Measurements from ENCODE around the gene FOLR1.
"Not testable (repeated sequence)": the region's sequence is repeated elsewhere in the genome, so short reads cannot be mapped to it uniquely, and the experiment has no call there.

Gene FOLR1

DNA sequence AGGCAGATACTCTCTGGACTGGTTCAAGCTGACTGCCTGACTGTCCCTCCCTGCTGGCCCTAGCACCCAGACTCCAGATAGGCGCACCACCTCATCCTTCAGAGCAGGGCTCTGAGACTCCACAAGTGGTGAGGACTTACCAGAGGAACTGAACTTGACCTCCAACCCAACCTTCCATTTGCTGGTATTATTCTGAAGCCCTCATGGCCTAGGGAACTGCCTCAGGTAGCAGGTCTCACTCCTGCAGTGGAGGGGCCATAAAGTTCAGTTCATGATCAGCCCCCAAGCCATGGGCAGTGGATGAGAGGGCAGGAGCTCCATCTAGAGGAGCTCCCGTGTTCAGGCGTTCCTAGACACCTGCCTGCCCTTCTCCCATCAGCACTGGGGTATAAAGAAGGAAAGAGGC is 10.4 kb upstream of the FOLR1 start:
- not testable (repeated sequence) for DNase-seq, ATAC-seq

DNA sequence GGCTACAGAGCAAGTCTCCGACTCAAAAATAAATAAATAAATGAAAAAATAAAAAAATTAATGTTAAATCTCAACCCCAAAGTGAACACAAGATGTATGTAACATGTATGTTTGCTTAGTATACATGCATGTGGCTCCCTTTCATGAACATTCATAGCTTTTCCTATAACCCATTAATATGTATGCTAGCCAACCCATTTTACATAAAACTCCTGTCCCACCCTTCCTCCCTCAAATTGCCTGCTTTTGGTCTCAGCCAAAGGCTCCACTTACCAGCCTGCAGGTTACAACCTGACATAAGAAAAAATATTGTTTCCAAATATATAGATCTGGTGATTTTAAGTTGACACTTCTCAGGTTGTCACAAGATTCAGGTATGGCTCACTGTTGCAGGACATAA is 3.7 kb upstream of the FOLR1 start:
- DNase-seq (no peak), ATAC-seq (no peak)

DNA sequence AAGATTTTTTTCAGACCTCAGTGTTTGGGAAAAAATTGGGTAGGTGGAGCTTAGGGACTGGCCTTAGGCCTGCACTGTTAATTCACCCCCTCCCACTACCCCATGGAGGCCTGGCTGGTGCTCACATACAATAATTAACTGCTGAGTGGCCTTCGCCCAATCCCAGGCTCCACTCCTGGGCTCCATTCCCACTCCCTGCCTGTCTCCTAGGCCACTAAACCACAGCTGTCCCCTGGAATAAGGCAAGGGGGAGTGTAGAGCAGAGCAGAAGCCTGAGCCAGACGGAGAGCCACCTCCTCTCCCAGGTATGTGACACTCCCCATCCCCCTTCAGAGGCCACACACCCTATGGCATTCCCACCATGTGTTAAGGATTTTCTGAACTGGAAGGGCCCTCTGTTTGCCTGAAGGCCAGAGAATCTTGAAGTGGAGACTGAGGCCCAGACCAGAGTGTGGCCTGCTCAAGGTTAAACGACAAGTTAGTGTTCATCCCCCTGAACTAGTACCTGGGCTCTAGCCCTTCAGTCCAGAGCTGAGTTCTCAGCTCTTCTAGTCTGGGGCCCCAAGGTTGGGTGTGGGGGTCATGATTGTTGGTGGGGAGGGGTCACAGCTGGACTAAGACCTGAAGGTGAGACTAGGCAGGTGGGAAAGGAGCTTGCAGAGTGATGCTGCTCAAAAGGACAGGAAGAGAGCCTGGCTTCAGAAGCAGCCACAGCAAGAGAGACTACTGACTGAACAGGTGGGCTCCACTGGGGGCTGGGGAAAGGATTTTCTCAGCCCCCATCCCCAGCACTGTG is 2.3 kb upstream of the FOLR1 start:
- ATAC-seq = no peak
- DNase-seq = no peak

DNA sequence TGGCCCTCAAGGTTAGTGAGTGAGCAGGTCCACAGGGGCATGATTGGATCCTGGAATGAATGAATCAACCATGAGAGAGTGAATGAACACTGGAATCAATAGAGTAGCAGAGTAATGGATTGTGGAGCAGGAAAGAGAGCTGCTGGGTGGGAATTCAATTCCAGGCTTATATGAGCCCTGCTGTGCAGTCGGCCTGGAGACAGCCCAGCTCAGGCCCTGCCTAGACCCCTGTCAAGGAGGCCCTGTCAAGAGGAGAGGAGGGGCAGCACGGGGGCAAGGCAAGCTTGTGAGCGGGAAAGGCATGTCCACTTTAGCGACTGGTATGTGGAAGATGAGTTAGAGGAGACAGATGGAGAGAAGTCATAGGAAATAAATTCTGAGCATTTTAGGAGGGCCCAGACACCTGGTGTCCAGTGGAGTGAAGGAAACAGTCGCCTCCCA is 1.3 kb upstream of the FOLR1 start:
- ATAC-seq = no peak
- DNase-seq = no peak

DNA sequence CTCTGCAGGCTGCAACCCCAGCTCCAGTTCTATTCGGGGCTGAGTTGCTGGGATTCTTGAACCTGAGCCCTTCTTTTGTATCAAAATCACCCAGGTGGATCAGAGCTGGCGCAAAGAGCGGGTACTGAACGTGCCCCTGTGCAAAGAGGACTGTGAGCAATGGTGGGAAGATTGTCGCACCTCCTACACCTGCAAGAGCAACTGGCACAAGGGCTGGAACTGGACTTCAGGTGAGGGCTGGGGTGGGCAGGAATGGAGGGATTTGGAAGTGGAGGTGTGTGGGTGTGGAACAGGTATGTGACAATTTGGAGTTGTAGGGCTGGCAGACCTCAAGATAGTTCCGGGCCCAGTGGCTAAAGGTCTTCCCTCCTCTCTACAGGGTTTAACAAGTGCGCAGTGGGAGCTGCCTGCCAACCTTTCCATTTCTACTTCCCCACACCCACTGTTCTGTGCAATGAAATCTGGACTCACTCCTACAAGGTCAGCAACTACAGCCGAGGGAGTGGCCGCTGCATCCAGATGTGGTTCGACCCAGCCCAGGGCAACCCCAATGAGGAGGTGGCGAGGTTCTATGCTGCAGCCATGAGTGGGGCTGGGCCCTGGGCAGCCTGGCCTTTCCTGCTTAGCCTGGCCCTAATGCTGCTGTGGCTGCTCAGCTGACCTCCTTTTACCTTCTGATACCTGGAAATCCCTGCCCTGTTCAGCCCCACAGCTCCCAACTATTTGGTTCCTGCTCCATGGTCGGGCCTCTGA is 3.8 kb downstream of the FOLR1 start:
- no peak for ATAC-seq
- DNase-seq = no peak

DNA sequence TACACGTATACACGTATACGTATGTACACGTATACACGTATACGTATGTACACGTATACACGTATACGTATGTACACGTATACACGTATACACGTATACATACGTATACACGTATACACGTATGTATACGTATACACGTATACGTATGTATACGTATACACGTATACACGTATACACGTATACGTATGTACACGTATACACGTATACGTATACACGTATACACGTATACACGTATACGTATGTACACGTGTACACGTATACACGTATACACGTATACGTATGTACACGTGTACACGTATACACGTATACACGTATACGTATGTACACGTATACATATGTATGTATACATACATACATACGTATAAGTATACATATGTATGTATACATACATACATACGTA is 9.5 kb downstream of the FOLR1 start:
- not testable (repeated sequence) for ATAC-seq, DNase-seq

DNA sequence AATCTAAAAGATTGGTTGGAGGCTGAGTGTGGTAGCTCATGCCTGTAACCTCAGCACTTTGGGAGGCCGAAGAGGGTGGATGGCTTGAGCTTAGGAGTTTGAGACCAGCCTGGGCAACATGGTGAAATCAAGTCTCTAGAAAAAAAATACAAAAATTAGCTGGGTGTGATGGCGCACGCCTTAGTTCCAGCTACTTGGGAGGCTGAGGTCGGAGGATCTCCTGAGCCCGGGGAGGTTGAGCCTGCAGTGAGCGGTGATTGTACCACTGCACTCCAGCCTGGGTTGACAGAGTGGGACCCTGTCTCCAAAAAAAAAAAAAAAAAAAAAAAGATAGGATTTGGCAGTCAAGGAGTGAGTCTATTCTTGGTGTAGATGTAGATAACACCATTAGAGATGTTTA is 10.6 kb downstream of the FOLR1 start:
- no peak for ATAC-seq
- DNase-seq = no peak

DNA sequence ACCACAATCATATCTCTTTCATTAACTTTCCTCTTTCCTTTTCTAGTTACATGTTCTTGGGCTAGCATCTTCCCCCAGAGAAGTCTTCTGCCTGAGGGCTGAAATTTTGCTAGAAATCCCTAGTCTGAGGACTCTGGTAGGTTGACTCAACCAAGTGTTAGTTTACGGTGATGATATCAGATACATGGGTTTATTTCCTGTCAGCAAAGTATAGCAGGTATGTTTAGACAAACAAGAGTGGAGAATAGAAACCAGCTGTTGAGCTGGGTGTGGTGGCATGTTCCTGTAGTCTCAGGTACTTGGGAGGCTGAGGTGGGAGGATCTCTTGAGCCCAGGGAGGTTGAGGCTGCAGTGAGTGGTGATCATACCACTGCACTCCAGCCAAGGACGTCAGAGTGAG is 11.2 kb downstream of the FOLR1 start:
- no peak for ATAC-seq

DNA sequence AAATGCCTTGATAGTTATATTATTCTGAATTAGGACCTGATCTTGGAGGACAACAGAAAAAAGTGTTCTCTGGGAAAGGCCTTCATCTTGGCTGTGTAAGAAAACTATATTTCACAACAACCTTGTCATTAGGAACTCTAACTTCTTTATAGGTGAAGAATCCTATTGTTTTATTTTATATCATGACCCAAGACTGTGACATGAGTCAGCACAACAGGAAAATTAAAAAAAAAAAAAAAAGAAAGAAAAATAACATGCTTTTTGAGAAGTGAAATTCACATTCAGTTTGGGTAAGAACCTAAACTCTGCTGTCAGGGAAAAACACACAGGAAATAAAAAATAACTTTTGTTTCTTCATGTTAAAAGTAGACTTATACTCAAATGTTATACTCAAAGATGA is 12.9 kb downstream of the FOLR1 start:
- ATAC-seq (no peak), DNase-seq (no peak)

More for the DNA sequence above, 11.2 kb downstream of the FOLR1 start:
- DNase-seq = no peak

DNA sequence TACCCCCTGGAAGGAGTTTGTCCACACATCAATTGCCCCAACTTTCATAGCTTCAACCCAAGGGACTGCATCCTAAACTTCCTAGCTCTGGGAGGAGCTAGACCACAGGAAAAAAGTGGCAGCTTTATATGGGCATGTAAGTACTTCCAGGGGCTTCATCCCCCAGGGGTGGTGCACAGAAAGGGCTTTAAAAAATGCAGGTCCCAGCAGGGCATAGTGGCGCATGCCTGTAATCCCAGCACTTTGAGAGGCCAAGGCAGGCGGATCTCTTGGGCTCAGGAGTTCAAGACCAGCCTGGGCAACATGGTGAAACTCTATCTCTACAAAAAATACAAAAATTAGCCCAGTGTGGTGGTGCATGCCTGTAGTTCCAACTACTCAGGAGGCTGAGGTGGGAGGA is 14.9 kb downstream of the FOLR1 start:
- DNase-seq, ATAC-seq: not testable (repeated sequence)

DNA sequence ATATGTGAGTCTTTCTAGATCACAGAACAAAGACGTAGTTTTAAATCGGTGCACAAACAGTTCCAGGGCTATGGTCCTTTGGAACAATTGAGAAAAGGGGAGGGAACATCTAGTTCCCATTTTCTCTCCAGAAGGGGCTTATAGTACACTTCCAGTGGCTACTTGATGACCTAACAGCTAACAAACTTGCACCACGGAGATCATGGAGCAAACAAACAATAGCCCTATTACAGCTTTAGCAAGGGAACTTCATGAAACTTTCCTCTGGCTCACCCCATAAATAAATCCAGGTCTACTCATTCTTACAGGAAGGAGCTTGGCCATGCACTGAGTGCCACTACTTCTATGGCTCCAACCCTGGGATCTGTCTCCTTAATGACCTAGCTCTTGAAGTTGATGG is 16.3 kb downstream of the FOLR1 start:
- no peak for ATAC-seq
- no peak for DNase-seq

DNA sequence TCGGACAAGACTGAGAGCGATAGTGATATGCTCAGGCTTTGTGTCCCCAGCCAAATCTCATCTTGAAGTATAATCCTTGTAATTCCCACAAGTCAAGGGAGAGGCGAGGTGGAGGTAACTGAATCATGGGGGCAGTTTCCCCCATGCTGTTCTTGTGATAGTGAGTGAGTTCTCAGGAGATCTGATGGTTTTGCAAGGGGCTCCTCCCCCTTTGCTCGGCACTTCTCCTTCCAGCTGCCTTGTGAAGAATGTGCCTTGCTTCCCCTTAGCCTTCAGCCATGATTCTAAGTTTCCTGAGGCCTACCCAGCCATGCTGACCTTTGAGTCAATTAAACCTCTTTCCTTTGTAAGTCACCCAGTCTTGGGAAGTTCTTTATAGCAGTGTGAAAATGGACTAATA is 17.2 kb downstream of the FOLR1 start:
- ATAC-seq (no peak), DNase-seq (no peak)

DNA sequence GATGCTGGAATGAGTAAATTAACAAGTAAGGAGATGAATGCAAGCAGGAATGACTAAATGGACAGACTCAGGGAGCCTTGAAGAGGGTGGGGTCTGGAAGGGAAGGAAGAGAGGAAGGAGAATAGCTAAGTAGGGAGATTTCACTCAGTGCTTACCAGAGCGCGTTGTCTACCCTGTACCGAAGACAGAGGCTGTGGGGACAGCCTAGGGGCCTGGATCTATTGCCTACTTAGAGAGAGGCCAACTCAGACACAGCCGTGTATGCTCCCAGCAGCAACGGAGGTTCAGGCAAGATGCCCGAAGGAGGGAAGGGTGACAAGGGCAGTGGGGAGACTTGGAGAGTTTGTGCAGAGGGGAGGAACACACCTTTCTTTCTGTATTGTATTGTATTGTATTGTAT is 24.7 kb downstream of the FOLR1 start, which contains the start of gene FOLR2:
Gene FOLR2, plus strand, starts transcription at position 157 of the 400 bp plus-strand sequence. CDS start 1,791 bp downstream, outside the sequence.
- DNase-seq (no peak), ATAC-seq (no peak)

DNA sequence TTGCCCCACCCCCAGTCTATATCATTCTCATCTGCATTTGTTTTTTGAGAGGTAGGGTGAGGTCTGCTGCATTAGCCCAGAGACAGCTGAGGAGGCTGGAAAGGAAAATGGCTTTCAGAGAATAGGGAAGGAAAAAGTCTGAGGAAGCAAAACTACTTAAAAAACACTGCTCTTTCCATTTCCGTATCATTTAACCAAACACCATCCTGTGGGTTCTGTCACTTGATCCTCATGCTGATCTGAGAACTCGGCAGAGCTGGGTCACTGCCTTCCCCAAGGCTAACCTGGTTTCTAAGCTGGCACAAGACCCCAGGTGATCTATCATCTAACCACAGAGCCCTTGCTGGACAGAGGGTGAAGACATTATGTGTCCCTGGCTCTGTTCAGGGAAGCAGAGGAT is 25.9 kb downstream of the FOLR1 start:
- DNase-seq (no peak), ATAC-seq (no peak)

DNA sequence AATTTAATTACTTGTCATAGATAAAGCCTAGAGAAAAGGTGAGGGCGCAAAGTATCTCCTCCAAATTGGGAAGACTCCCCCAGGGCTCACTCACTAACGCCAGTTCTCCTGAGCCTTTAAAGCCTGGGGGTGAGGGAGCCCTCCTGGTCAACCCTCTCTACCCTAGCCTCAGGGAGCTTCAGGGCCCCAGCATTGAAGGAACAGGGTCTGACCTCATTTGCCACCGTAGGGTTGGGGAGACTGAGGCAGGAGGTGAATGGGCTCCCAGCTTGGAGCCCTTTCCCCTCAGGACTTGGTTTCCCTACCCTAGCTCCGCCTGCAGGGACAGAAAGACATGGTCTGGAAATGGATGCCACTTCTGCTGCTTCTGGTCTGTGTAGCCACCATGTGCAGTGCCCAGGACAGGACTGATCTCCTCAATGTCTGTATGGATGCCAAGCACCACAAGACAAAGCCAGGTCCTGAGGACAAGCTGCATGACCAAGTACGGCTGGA is 26.4 kb downstream of the FOLR1 start:
- ATAC-seq (no peak), DNase-seq (no peak)

DNA sequence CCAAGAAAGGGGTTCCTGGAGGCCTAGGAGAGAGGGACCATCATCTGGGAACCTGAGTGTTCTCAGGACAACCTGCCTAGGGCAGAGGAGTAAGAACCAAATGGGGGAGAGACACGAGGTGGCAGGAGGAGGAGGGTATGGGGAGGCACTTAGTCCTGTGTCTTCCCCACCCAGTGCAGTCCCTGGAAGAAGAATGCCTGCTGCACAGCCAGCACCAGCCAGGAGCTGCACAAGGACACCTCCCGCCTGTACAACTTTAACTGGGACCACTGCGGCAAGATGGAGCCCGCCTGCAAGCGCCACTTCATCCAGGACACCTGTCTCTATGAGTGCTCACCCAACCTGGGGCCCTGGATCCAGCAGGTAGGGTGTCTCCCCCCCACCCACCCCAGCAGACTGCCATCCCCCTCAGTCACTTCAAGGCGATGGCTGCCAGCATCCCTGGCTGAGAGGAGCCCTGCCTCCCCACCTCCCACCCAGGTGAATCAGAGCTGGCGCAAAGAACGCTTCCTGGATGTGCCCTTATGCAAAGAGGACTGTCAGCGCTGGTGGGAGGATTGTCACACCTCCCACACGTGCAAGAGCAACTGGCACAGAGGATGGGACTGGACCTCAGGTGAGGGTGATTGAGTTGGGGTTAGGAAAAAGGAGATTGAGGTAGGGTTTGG is 28.9 kb downstream of the FOLR1 start:
- DNase-seq (no peak), ATAC-seq (no peak)

DNA sequence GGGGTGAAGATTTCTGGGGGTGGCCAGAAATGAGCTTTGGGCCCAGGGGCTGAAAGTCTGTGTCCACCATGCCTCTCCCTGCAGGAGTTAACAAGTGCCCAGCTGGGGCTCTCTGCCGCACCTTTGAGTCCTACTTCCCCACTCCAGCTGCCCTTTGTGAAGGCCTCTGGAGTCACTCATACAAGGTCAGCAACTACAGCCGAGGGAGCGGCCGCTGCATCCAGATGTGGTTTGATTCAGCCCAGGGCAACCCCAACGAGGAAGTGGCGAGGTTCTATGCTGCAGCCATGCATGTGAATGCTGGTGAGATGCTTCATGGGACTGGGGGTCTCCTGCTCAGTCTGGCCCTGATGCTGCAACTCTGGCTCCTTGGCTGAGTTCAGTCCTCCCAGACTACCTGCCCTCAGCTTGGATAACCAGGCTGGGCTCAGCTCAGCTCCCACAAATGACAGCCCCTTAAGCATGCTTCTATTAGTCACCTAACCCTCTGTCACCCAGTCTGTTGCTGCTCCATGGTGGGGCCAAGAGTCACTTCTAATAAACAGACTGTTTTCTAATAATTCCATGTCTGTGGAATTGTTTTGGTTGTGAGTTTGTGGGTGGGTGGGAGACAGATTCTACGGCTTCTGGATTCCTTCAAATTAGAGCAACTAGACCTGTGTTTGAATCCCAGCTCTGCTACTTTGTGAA is 29.6 kb downstream of the FOLR1 start:
- DNase-seq = no peak
- no peak for ATAC-seq

DNA sequence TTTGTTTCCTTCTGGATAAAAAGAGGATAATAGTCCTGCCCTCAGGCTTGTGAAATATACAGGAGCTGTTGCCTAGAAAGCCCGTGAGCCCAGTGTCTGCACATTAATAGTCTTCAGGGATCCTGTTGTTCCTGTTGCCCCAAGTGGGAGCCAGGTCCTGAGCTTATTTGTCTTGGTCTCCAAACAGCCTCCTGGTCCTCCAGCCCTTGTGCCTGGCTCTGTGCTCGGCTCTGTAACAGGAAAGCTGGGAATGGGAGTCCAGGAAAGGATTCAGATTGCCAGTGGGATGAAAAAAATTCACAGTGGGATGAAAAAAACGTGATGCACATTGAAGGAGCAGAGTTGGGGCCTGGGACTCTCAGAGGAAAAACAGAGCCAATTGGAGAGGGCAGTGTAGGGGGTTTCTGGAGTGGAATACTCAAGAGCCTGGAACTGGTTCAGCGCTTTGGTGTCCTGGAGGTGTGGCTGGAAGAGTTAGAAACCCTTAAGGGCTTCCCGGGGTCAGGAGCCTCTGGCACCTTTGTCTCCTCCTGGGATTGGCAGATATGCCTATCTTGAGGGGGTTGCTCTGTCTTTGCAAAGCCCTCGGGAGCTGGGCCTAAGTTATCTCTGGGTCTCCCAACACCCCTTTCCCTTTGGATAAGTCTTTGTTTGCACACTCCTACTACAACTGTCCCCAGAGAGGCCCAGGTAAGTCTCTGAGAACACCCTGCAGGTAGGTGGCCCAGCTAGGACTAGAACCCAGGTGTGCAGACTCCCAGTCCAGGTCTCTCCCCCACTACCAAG is 30.4 kb downstream of the FOLR1 start:
- DNase-seq (no peak), ATAC-seq (no peak)

DNA sequence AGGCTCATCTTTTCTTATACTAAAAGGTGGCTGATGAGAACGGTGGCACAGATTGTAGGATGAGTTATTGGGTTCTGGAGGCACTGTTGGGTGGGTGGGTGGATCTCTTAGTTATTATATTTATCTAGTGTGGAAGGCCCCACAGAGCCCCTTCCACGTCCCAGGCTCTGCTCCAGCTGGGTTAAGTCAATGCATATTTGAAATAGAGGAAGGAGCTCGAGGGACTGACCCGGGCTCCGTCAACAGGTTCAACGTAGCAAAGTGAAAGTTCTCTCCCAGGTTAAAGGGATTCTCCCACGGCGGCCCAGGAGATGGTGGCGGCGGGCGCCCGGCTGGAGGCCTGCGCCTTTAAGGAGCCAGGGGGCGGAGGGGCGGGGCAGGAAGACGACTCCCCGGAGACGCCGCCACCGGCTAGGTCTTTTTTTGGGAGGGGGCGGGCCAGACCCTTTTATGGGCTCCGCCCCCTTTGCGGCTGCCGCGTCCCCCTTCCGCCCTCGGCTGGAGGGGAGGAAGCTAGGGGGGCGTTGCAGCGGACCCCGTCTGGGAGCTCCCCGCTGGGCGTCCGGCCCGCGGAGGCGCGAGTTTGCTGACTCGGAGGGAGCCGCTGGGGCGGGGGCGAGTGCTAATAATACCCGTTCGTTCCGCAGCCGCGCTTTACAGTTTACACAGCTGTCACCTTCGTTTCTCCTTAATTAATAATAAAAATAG is 31.1 kb downstream of the FOLR1 start:
- DNase-seq (peak; percentile 96), ATAC-seq (peak; percentile 84)
